ENCODE results near the gene SOX14.

DNA sequence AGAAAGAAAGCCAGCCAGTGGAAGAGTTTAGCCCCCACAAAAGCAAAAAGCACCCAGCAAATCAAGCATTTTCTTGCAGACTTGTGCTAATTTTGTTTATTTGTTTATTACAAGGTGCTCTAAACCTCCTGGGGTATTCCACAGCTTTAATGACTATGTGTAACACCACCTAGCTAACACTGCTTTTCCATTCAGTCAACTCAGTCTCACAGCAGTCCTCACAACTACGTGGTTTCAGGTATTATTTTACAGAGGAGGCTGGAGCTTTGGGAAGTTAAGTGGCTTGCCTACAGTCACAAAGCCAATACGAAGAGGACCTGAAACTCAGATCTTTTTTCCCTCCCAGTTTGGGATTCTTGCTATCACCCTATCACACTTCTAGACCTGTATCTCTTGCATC is 14.8 kb downstream of the SOX14 start:
- TF ChIP-seq EZH2 (IDR thresholded peaks at IDR 0.05; ENCODE audit: insufficient read depth, poor library complexity, severe bottlenecking), result no peak
- TF ChIP-seq EZH2phosphoT487 (IDR thresholded peaks at IDR 0.05; ENCODE audit: insufficient read depth, low read depth), result no peak

All from GM23248 (cell line).